ENCODE measurements around the gene ZNF260.

ZNF260 gene

GRCh38 chr19:36489118-36489919 is 38.8 kb downstream of the ZNF260 start, which contains the start of gene ZNF566:
Gene ZNF566 (minus strand): TSS chr19:36489561. CDS start chr19:36476557, 13,004 bp downstream.
- peak; percentile 99 for DNase-seq

GRCh38 chr19:36488846-36489117 is 39.3 kb downstream of the ZNF260 start:
- peak; percentile 80 for DNase-seq

- no peak for DNase-seq
These were observed 39.8 kb downstream of the ZNF260 start for GRCh38 chr19:36488118-36488845.

- DNase-seq, result no peak
These were observed 44.4 kb downstream of the ZNF260 start for GRCh38 chr19:36483653-36484052.

GRCh38 chr19:36482876-36483275 is 45.2 kb downstream of the ZNF260 start:
- peak; percentile 53 for DNase-seq

All from NCI-H526 treated with DMSO at 0.1 percent for 48 hours (cell line).